GM19025 (cell line): ENCODE results near the gene GPX4.

Experiments
- ATAC-seq: cut with Tn5 transposase; IDR thresholded peaks from one replicate; pipeline ENCODE4 v1.9.1; 2021; ENCODE audit warnings: mild to moderate bottlenecking, low read depth, moderate library complexity; ENCODE audit not compliant: unreplicated experiment

Gene GPX4

GRCh38 chr19:1102407-1103131, 1.2 kb upstream of the GPX4 start:
- ATAC-seq = peak; percentile 27

DNA sequence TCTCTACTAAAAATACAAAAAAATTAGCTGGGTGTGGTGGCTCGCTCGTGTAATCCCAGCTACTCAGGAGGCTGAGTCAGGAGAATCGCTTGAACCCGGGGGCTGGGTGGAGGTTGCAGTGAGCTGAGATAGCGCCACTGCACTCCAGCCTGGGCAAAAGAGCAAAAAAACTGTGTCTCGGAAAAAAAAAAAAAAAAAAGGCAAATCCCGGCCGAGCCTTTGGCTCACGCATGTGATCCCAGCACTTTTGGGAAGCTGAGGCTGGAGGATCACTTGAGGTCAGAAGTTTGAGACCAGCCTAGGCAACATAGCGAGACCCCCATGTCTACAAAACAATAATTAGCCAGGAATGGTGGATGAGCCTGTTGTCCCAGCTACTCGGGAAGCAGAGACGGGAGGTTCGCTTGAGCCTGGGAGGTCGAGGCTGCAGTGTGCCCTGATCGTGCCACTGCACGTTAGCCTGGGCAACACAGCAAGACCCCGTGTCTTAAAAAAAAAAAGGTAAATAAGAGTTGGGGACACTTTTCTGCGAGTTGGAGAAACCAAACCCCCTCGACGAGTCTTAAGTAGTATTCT, 574 bp upstream of the GPX4 start:
- ATAC-seq = no peak

DNA sequence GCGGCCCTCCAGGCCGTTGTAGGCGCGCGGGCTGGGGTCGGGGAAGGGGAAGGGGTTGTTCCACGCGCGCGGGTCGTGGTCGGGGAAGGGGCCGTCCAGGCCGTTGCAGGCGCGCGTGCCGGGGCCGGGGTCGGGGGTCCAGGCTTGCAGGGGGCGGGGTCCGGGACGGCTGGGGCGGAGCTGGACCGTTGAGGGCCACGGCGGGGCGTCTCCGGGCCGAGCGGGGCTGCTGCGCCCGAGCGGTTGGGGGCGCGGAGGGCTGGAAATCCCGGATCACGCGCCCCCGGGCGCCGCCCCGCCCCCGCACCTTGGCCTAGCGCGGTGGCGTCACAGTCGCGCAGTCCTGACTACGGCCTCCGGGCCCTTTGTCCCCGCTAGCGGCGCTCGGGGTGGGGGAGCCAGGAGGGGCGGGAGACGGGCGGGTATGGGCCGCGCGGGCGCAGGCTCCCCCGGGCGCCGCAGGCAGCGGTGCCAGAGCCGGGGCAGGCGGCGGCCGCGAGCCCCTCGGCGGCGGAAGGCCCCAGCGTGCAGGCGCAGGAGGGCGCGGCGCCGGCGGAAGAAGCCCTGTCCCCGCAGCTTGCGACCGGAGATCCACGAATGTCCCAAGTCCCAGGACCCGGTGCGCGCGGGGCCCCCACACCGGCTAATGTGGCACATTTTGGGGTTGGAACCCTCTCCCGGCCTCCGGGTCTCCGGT, 665 bp downstream of the GPX4 start:
- peak; percentile 20 for ATAC-seq

DNA sequence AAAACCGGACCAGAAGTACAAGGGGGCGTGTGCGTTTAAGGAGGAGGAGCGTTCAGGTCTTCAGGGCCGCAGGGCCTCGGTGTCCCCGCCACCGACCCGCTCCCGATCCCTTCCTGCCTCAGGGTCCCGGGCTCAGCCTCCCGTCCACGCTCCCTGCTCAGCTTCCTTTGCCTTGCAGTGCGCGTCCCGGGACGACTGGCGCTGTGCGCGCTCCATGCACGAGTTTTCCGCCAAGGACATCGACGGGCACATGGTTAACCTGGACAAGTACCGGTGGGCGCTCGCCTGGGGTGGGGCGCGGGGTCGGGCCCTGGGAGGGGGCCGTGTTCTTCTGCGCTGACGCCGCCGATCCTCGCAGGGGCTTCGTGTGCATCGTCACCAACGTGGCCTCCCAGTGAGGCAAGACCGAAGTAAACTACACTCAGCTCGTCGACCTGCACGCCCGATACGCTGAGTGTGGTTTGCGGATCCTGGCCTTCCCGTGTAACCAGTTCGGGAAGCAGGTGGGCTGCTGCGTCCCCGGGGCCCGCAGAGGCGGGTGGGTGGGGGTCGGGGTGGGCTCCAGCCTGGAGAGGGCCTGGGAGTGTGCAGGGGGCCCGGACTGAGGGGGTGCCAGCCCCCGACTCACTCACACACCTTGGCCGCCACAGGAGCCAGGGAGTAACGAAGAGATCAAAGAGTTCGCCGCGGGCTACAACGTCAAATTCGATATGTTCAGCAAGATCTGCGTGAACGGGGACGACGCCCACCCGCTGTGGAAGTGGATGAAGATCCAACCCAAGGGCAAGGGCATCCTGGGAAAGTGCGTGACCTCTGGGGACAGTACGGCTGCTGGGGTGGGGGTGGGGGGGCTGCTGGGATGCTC, 1.4 kb downstream of the GPX4 start:
- ATAC-seq = no peak

DNA sequence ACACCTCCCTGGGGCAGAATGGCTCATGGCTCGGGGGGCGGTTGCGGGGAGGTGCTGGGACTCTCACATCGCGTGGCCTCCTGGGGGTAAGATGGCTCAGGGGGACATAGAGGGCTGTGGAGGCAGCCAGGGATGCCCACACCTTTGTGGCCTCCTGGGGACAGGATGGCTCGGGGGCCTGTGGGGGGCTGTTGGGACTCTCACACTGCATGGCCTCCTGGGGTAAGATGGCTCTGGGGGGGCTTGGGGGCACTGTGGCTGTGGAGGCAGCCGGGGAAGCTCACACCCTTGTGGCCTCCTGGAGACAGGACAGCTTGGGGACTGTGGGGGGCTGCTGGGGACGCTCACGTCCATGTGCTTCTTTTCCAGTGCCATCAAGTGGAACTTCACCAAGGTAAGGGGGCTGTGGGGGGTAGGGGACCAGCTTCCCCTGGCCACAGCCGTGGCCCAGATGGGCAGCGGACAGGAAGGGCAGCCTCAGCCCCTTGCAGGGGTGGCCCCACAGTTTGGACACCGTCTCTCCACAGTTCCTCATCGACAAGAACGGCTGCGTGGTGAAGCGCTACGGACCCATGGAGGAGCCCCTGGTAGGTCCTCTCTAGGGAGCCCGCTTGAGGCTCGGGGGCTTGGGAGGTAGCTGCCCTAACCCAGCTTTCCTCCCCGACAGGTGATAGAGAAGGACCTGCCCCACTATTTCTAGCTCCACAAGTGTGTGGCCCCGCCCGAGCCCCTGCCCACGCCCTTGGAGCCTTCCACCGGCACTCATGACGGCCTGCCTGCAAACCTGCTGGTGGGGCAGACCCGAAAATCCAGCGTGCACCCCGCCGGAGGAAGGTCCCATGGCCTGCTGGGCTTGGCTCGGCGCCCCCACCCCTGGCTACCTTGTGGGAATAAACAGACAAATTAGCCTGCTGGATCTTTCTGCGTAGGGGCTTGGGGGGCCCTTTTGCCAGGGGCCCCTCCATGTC, 2.4 kb downstream of the GPX4 start:
- ATAC-seq = no peak

DNA sequence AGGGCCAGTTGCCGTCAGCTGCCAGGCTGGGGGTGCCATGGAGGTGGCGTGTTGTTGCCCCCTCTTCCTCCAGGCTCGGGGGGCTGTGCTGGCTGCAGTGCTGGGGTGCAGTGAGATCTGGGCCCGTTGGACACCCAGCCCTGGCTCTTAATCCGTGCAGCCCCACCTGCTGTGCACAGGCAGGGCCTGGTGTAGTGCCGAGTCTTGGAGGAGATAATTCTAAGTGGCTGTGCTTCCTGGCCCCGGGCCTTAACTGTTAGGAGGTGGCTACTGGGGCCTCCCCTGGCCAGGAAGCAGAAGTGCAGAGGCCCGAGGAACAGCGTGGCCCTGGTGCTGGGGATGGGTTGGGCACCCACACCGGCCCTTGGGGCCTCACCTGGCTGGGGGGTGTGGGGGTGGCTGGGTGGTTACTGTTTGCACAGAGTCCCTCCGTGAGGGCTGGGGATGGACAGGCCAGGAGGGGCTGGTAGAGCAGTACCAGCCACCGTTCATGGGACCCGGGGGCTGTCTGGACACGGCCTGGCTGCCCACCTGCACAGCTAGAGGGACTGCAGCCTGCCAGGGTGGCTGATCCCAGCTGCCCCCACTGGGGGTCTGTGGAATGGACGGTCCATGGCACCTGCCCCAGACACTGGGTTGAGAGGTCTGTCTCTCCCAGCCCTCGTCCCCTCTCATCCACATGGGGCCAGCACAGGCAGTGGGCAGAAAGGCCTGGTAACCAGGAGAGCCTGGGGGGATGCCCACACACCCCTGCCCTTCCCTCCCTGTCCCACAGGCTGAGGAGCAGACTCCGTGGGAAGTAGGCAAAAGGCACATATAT, 3.3 kb downstream of the GPX4 start:
- no peak for ATAC-seq

DNA sequence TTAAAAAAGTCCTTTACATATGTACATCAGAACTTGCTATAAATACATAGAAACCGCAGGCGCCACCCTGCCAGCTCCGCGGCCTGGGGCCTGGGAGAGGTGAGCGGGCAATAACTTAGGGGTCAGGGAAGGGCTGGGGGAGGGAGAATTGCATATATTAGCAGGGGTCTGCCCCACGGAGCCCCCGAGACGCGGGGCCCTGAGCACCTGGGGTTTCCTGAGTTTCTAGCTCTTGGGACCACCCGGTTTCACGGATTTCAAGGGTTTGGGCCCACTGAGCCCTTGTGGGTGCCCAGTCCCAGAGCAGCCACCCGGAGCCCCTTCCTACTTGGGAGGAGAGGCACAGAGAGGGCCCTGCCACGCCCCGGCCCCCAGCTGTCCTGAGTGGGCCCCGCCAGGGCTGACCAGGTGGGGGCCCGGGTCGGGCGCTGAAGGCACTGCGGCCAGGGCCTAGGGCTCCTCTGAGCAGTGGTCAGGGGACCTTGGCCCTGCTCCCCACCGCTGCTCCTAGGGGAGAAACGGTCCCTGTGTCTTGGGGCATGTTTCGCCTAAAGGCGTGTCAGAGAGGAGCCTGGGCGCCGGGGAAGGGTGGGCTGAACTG, 4.0 kb downstream of the GPX4 start:
- ATAC-seq = no peak

DNA sequence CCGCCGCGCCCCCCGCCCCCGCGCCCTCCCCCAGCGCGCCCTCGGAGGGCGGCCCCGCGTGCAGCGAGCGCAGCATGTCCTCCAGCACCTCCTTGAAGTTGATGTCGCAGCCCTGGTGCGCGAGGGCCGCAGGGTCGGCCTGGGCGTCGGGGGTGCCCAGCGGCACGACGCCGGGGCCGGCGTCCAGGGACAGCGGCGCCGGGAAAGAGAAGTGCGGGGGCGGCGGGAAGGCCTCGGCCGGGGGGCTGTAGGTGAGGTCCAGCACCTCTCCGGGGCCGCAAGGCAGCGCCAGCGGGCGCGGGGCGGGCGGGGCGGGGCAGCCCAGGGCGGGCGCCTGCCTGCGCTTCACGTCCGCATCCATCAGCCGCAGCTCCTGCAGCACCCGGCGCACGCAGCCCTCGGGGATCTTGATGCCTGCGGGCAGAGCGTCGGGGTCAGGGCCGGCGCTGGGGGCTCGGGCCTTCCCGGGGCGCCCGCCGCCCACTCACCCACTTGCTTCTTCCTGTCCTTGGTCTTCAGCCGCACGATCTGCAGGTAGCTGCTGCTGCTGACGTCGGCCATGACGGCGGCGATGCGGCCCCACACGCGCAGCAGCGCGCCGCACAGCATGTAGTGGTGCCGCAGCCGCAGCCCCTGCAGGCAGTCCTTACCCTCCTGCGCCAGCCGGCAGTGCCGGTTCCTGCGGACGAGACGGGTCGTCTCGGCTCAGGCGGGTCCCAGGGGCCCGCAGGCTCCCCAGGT, 4.7 kb downstream of the GPX4 start:
- ATAC-seq = no peak

GRCh38 chr19:1109032-1109551, 5.3 kb downstream of the GPX4 start:
- no peak for ATAC-seq

- ATAC-seq = no peak
Measured at GRCh38 chr19:1109697-1110671, 6.2 kb downstream of the GPX4 start.

DNA sequence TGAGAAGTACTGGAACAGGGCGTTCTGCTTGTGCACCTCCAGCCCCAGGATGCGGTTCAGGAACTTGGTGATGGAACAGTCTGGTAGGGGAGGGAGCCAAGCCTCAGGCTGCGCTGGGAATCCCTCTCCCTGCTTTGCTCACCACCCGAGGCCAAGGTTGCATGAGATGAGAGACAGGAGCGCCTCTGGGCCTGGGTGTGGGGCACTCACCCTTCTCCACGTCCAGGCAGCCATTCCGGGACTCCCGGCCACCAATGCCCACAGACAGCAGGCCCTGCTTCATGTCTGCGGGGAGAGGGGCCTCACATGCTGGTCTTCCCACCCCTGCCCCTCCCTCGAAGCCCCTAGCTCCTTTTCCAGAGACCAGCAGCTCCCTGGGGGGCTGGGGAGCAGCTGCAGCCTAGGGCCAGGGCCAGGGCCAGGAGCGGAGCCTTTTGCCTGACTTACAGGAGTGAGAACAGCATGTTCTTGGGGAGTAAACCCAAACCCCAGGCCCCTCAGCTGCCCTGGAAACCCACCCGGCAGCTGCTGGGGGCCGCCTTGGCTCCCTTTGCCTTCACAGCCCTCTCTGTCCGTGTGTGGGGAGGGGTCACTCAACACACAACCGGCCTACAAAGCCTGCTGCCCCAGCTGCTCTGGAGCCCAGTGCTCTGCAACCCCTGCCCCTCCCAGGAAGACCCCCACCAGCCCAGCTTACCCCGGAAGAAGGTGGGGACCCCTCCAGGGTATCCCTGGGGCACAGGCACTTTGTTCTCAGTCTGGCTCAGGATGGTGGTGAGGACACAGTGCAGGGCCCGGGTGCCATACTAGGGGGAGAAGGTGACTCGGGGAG, 7.2 kb downstream of the GPX4 start:
- no peak for ATAC-seq

DNA sequence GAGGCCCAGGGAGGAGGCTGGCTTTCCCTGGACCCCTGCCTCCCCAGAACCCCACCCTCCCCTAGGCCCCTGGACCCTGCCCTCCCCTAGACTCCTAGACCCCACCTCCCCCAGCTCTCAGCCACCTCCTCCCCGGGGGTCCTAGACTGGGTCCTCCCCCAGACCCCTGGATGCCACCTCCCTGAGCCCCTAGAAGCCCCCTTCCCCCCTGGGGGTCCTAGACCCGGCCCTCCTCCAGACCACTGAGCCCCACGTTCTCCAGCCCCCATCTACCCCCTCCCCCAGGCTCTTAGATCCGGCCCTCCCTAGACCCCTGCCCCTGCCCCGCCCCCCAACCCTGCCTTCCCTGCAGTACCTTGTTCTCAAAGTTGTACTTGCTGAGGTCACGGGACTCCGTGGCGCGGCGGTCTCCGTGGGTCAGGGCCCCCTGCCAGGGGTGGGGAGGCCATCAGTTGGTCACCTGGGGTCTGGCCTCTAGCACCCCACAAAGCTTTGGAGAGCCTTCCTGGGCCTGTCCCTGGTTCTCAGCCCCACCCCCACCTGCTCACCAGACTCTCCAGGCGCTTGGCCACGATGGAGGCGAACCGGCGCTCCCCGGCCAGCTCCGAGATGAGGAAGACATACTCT, 8.0 kb downstream of the GPX4 start:
- ATAC-seq = no peak

DNA sequence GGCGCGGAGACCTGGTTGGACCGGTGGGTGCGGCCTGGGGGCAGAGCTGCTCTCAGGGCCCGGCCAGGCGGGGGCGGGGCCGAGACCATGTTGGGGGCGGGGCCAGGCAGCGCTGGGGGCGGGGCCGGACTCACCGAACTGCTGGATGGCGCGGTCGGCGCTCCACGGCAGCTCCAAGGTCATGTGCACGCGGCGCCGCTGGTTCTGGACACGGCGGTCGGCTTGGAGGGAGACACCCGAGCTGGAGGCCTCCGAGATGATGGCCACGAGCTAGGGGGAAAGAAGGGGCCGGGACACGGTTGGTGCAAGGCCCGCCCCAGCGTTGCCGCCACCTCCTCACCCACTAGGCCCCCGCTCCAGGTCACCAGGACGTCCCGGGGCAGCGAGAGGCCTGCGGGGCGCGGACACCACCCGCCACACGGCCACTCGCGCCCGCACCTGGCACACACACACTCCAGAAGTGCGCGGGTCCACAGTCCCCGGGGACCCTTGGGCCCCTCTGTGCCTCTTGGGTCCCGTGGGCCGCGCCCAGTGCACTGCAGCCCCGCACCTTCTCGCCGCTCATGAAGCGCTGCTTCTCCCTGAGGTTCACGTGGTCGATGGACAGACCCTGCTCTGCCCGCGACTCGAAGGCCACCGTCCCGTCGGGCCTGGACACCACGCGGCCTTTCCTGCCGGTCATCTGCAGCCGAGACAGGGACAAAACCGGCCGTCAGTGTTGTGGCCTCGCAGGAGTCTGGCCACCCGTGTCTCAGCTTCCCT, 8.7 kb downstream of the GPX4 start:
- ATAC-seq = no peak
